Natural killer cell treated with Interleukin-12 subunit alpha and Interleukin-12 subunit beta and Interleukin-15 and Interleukin-18, amount 100 ng/mL, for 72 hours (primary cell): ENCODE measurements around the gene HCFC1R1. TPM values are rescaled to one million over a fixed set of nuclear protein-coding genes. Genes with fewer than 3 reads are reported as not detected.

Experiments
- ATAC-seq, 2 donors: fragments of 150-1000 bp; cut with Tn5 transposase in 1 of 2; sonication (Bioruptor Pico), chemical (Tn5 transposase) in 1 of 2; 2 replicates each; pipeline ENCODE4 v1.10.0; 2021
- DNase-seq: peaks from one replicate; pipeline ENCODE4 v3.0.0; 2022; ENCODE audit warnings: low spot score
- H3K27ac Mint-ChIP-seq, 2 donors: 1 replicate in 1 of 2; 2 replicates in 1 of 2; pipeline ENCODE4 v1.8.0; 2022; ENCODE audit warnings: mixed read lengths in 2 of 2, mild to moderate bottlenecking in 1 of 2, moderate library complexity in 1 of 2
- H3K27me3 Mint-ChIP-seq, 2 donors: 1 replicate in 1 of 2; 2 replicates in 1 of 2; pipeline ENCODE4 v1.8.0; 2022; ENCODE audit warnings: mixed read lengths in 2 of 2
- H3K36me3 Mint-ChIP-seq: one replicate; pipeline ENCODE4 v1.8.0; 2022; ENCODE audit warnings: mixed read lengths
- H3K4me1 Mint-ChIP-seq, 2 donors: 1 replicate in 1 of 2; 2 replicates in 1 of 2; pipeline ENCODE4 v1.8.0; 2022; ENCODE audit warnings: low read depth in 2 of 2, mixed read lengths in 2 of 2, mild to moderate bottlenecking in 1 of 2
- H3K4me3 Mint-ChIP-seq: one replicate; pipeline ENCODE4 v1.8.0; 2022; ENCODE audit warnings: mixed read lengths
- H3K9me3 Mint-ChIP-seq: 2 replicates; pipeline ENCODE4 v1.8.0; 2022; ENCODE audit warnings: mixed read lengths
- total RNA-seq, 2 donors: library from RNA; stranded (reverse); gene quantifications; one replicate each; pipeline ENCODE4 v1.2.3, GENCODE V29; 2022

HCFC1R1 gene
- total RNA-seq, 2 donors from 2014 or later, result 14.3 to 18.4 TPM

DNA sequence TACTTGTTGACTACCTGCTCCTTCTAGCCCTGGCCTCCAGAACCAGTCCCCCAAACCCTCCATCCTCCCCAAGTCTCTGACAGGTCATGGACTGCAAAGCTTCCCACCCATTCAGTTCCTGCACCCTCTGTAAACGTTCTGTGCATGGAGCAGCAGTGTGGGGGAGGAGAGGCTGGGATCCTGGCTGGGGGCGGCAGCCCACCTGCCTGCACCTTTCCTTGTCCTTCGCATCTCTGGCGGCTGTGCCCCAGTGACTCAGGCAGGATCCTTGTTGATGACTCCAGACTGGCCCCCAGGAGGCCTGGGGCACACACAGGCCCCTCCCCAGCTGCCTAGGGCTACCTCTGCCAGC lies 41.9 kb downstream of the HCFC1R1 start:
- H3K9me3 Mint-ChIP-seq, result no peaks in the 10 kb centered on the region
- peaks cover 10 to 19% of the 10 kb centered on the region in 2 donors for H3K4me1 Mint-ChIP-seq
- H3K4me3 Mint-ChIP-seq, result peak overlapping the region; percentile 69
- ATAC-seq (no peak), DNase-seq (no peak)
- no peaks in the 10 kb centered on the region for H3K36me3 Mint-ChIP-seq
- H3K27ac Mint-ChIP-seq, result peak overlapping the region; percentile 77 to 80
- H3K27me3 Mint-ChIP-seq, result no peaks in the 10 kb centered on the region

DNA sequence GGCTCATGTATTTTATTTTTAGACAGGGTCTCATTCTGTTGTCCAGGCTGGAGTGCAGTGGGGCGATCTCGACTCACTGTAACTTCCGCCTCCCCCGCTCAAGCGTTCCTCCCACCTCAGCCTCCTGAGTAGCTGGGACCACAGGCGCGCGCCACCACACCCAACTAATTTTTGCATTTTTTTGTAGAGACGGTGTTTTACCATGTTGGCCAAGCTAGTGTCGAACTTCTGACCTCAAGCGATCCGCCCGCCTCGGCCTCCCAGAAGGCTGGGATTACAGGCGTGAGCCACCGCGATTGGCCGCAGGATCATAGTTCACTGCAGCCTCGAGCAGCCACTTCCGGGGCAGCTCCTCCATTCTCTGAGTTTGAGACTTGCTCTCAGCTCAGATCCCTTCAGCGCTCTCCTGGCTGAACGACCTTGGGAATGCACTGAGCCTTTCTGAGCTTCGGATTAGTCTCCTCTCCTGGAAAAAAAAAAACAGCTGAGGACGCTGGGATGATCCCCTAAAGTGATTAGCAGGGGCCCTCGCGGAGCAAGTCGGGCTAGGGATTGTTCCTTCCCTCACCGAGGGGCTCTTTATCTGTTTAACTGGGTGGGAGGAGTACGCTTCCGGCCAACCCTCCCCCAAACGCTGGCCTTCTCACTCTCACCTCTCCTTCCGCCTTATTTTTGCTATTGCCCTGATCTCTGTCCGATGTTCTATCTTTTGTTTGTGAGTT lies 42.4 kb downstream of the HCFC1R1 start:
- ATAC-seq (no peak), DNase-seq (no peak)
- Mint-ChIP-seq H3K27ac (peak overlapping the region; percentile 77 to 80), H3K9me3 (no peaks in the 10 kb centered on the region), H3K27me3 (no peaks in the 10 kb centered on the region), H3K4me1 (peaks cover 10 to 19% of the 10 kb centered on the region in 2 donors), H3K4me3 (peak overlapping the region; percentile 69), H3K36me3 (no peaks in the 10 kb centered on the region)

DNA sequence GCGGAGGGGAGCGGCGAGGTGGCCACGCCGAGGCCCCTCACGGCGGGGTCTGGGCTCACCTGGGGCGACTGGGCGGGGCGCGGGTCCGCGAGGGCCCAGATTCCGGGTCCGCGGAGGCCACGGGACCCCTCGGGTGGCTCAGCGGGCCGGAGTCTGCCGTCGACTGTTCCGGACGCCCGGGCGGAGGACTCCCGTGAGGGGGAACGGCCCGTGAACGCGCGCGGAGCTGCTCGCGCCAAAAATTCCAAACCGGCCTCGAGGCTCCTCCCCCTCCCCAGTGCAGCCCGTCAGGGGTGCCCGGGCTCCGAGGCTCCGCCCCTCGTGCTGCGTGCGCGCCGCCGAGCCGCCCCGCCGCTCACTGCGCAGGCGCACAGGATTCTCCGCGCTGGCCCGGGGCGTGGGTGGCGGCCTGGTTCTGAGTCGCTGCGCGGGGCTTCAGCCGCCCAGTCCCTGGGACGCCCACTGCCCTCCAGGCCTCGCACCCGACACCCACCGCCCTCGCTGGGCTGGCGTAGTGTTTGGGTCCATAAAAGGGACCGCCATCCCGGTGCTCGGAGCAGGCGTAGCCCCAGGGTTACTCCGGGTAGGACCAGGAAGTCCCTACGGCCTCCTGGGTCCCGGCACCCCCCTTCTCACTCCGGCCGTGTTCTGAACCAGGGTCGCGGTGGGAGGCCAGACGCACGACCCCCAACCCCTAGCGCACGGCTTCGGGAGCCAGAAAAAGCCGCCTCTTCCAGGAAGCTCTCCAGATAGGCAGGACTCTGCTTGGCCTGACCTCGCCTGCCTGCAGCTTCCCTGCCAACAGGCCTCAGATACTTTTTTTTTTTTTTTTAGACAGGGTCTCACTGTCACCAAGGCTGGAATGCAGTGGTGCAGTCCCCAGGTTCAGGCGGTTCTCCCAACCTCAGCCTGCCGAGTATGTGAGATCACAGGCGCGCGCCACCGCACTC lies 43.2 kb downstream of the HCFC1R1 start, which contains the start of gene PKMYT1:
Gene PKMYT1 (minus strand): TSS at position 220 of the 950 bp plus-strand sequence. CDS start 789 bp downstream, outside the sequence.
- Mint-ChIP-seq H3K4me3 (peak within 1 kb of the TSS; percentile 69), H3K27me3 (no peaks in the 10 kb centered on the region)
- DNase-seq, result peak; percentile 95

DNA sequence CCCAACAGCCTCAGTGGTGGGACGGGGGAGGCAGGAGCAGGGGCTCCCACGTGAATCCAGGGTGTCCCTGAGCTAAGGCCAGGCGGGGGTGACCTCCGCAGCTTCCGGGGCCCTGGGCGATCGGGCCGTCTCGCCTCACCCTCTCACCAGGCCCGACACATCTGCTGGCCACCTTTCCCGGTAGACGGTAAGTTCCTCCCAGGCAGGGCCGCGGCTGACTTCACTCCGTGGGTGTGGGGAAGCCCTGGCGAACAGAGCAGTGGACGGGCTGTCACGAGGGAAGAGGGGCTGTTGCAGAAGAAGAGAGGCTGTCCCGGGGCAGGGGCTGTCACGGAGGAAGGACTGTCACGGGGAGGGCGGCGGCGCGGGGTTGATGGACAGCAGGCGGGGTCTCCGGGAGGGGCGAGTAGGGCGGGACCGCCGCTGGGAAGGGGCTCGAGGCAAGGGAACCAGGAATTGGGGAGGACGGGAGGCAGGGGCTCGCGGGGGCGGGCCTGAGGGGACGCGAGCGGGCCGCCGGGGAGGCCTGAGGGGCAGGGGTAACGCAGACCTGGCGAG lies 44.0 kb downstream of the HCFC1R1 start:
- H3K9me3 Mint-ChIP-seq, result no peaks in the 10 kb centered on the region
- DNase-seq, result no peak
- H3K27me3 Mint-ChIP-seq, result no peaks in the 10 kb centered on the region
- no peaks in the 10 kb centered on the region for H3K36me3 Mint-ChIP-seq
- H3K27ac Mint-ChIP-seq, result peak overlapping the region in 1 of 2 donors; percentile 49
- peaks cover 10 to 19% of the 10 kb centered on the region in 2 donors for H3K4me1 Mint-ChIP-seq
- peak in 1 of 2 donors; percentile 14 for ATAC-seq
- peak overlapping the region; percentile 69 for H3K4me3 Mint-ChIP-seq

More for the DNA sequence above, 43.2 kb downstream of the HCFC1R1 start, which contains the start of gene PKMYT1:
- no peaks in the 10 kb centered on the region for H3K36me3 Mint-ChIP-seq
- peaks cover 10 to 19% of the 10 kb centered on the region in 2 donors for H3K4me1 Mint-ChIP-seq
- ATAC-seq, result peak; percentile 93 to 95
- H3K9me3 Mint-ChIP-seq, result no peaks in the 10 kb centered on the region
- peak within 1 kb of the TSS; percentile 77 to 80 for H3K27ac Mint-ChIP-seq

DNA sequence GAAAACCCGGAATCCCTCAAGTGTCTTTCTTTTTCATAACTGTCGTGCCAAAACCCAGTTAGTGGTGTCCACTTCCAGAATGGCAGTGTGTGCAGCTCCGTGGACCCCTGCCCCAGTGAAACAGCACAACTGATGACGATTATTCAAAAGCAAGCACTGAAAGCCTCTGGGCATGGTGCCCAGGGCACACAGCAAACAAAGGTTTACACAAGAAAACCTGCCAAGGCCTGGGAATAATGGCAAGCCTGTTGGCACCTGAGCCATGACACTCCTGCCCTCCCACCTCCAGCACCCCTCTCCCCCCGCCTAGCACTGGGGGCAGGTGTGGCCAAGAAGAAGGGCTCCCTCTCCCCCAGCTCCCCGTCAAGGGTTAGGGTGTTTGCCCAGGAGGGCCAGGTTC lies 46.3 kb downstream of the HCFC1R1 start:
- no peaks in the 10 kb centered on the region for H3K27me3 Mint-ChIP-seq
- no peaks in the 10 kb centered on the region for H3K9me3 Mint-ChIP-seq
- peaks cover 6 to 15% of the 10 kb centered on the region in 2 donors for H3K4me1 Mint-ChIP-seq
- DNase-seq (no peak), ATAC-seq (no peak)
- no peak overlapping the region for H3K4me3 Mint-ChIP-seq
- H3K27ac Mint-ChIP-seq, result no peak overlapping the region
- no peaks in the 10 kb centered on the region for H3K36me3 Mint-ChIP-seq

DNA sequence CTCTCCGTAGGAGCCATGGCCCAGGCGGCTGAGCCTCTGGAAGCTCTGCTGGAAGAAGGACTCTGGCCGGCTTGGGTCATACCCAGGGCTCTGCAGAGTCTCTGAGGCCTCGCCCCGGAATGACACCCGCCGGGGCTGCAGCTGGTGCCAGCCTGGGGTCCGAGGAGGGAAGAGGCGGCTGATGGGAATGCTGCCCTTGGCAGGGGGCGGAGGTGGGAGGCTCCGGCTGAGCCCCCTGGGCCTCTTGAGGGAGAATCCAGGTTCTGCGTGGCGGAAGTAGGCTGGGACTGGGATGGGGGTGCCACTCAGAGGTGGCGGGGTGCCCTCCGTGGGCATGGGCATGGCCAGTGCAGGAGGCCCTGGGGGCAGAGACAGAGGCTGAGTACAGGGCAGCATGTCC lies 47.1 kb downstream of the HCFC1R1 start:
- no peaks in the 10 kb centered on the region for H3K36me3 Mint-ChIP-seq
- DNase-seq (no peak), ATAC-seq (no peak)
- H3K4me1 Mint-ChIP-seq, result peaks cover 8 to 16% of the 10 kb centered on the region in 2 donors
- no peak overlapping the region for H3K4me3 Mint-ChIP-seq
- H3K27ac Mint-ChIP-seq, result no peak overlapping the region
- H3K27me3 Mint-ChIP-seq, result no peaks in the 10 kb centered on the region
- no peaks in the 10 kb centered on the region for H3K9me3 Mint-ChIP-seq

DNA sequence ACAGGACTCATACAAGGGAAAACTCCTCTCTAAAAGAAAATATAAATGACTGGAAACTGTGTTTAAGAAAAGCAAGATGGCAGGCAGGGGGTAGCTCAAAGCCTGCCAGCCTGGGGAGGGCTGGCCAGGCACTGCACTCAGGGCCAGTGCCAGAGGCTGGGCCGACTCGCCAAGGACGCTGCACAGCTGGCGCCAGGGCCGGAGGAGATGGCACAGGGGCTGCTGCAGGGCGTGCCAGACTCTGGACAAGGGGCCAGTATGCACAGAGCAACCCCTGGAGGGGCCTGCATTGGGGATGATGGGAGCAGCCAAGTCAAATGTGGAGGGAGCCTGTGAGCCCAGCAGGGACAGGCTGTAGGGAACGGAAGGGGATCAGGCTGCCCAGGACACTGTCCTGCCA lies 47.5 kb downstream of the HCFC1R1 start:
- ATAC-seq (no peak), DNase-seq (no peak)
- no peaks in the 10 kb centered on the region for H3K9me3 Mint-ChIP-seq
- H3K36me3 Mint-ChIP-seq, result no peaks in the 10 kb centered on the region
- no peak overlapping the region for H3K4me3 Mint-ChIP-seq
- peaks cover 6 to 13% of the 10 kb centered on the region in 2 donors for H3K4me1 Mint-ChIP-seq
- no peak overlapping the region for H3K27ac Mint-ChIP-seq
- no peaks in the 10 kb centered on the region for H3K27me3 Mint-ChIP-seq

DNA sequence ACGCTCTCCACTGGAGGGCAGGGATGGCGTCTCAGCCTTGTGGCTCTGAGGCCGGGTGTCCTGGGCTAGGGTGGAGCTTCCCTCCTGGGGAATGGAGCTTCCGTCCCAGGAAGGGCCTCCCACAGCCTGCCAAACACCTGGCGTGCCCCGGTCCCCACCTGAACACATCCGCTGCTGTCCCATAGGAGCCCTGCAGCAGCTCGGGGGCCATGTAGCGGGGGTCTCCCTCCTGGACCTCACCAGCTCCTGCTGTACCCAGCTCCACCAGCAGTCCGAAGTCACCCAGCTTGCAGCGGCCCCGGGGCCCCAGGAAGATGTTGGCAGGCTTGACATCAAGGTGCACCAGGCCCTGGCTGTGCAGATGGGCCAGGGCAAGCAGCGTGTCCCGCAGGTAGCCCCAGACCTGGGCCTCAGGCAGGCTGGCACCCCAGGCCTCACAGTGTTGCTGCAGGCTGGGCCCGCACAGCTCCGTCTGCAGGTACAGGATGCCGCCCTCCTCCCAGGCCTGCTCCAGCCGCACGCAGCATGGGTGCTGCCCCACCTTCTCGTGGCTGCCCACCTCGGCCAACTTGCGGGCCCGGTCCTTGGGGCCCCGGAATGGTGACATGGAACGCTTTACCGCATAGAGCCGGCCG lies 48.5 kb downstream of the HCFC1R1 start:
- no peak for ATAC-seq

DNA sequence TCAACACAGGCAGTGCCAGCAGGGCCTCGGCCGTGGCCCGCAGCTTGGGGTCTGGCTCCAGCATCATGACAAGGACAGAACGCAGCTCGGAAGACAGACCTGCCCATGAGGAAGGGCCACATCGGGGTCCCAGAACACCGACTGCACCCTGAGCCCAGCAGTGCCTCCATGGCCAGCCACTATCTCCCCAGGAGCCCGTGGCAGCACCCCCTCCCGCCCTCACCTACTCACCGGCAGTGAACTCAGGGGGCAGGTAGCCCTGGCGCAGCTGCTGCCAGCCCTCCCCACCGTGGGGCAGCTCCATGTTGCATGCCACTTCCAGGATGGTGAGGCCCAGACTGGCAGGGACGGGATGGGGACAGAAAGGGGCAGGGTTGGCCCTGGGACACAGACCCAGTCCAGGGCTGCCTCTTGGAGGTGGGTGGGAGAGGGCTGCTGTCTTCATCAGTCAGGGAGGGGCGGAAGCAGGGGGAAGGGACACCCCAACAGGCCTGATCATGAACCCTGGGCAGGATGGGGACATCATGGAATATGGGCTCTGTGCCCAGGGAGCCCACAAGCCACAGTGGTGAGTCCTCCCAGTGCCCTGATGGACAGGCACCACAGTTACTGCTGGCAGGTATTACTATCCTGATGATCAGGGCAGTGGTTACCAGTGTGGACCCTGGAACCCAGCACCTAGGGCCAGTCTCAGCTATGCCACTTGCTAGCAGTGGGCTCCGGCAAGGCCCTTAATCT lies 49.3 kb downstream of the HCFC1R1 start:
- Mint-ChIP-seq H3K4me3 (no peak overlapping the region), H3K27ac (no peak overlapping the region), H3K27me3 (no peaks in the 10 kb centered on the region), H3K4me1 (peaks cover 8 to 17% of the 10 kb centered on the region in 2 donors), H3K36me3 (no peaks in the 10 kb centered on the region), H3K9me3 (no peaks in the 10 kb centered on the region)
- ATAC-seq, result no peak
- DNase-seq, result no peak

More for the DNA sequence above, 48.5 kb downstream of the HCFC1R1 start:
- DNase-seq, result no peak
- H3K9me3 Mint-ChIP-seq, result no peaks in the 10 kb centered on the region
- no peaks in the 10 kb centered on the region for H3K36me3 Mint-ChIP-seq
- H3K27ac Mint-ChIP-seq, result no peak overlapping the region
- peaks cover 8 to 17% of the 10 kb centered on the region in 2 donors for H3K4me1 Mint-ChIP-seq
- no peak overlapping the region for H3K4me3 Mint-ChIP-seq
- H3K27me3 Mint-ChIP-seq, result no peaks in the 10 kb centered on the region

DNA sequence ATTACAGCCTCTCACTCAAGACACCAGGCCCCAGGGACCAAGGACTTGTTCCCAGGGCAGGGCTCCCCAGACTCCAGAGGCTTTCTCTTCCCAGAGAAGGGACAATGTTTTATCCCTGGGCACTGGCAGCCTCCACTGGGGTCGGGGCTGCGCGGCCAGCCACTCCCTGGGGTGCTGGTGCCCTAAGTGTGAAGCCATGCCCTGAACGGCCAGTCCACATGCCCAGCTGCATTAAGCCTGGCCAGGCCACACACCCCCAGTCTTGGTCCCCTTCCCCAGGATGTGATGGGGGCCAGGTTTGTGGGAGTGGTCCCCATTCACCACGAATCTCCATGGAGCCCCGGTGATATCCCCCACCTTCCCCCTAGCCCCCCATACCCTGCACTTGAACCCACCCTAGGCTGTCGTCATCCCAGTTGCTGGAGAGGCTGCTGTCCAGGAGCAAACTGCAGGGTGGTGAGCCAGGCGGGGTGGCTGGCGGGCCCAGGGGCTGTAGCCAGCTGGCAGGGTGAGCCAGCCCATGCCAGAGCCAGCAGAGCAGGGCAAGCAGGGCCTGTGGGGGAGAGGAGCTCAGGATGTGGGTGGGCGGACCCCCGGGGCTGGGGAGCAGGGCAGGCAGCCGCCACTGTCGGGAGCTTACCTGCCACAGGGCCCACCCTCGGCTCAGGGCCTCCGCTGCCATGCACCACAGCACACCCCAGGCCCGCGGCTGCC lies 50.0 kb downstream of the HCFC1R1 start:
- ATAC-seq (no peak), DNase-seq (no peak)
- Mint-ChIP-seq H3K27ac (no peak overlapping the region), H3K4me3 (no peak overlapping the region), H3K4me1 (peaks cover 8 to 17% of the 10 kb centered on the region in 2 donors), H3K9me3 (no peaks in the 10 kb centered on the region), H3K36me3 (no peaks in the 10 kb centered on the region), H3K27me3 (no peaks in the 10 kb centered on the region)

DNA sequence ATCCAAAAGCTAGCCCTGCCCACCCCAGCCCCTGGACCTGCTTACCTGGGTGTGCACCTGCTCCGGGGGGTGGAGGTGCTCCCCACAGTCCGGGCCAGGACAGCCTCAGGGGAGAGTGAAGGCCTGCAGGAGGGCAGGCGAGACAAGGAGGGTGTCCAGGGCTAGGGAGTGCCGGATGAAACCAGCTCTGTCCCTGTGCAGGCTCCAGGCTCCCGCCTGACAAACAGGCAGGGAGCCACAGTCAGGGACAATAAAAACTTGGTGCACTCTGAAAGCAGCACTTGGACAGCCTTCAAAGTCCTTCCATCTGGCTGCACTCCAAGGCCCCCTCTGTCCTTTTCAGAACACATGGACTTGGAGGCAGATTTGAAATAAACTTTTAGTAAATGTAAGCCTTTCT lies 50.6 kb downstream of the HCFC1R1 start:
- Mint-ChIP-seq H3K27me3 (peaks cover 3% of the 10 kb centered on the region in 2 donors), H3K36me3 (no peaks in the 10 kb centered on the region), H3K4me3 (no peak overlapping the region), H3K4me1 (peaks cover 14 to 23% of the 10 kb centered on the region in 2 donors), H3K27ac (no peak overlapping the region), H3K9me3 (no peaks in the 10 kb centered on the region)
- ATAC-seq (no peak), DNase-seq (no peak)
